IMR-90 (cell line): Measurements from ENCODE around the gene GMFB. TPM values are rescaled to one million over a fixed set of nuclear protein-coding genes. Genes with fewer than 3 reads are reported as not detected.

Source experiments
- ATAC-seq: fragments of 200-7000 bp; cut with Tn5 transposase; 2 replicates; pipeline ENCODE4 v1.9.1; 2020; ENCODE audit warnings: low read depth, mild to moderate bottlenecking, moderate library complexity
- BruUV-seq: library from RNA; stranded (reverse); fragments of 400-500 nt; replicated peaks from 2 replicates; lab custom pipeline; 2021; lab: Mats Ljungman, UMichigan
- CTCF ChIA-PET: fragments of 300-600 bp; formaldehyde crosslinking; extraction: SDS; loops from one replicate; lab custom pipeline; 2021; ENCODE audit warnings: antibody characterized with exemption; lab: Yijun Ruan, JAX
- POLR2A ChIA-PET: fragments of 300-600 bp; sonication (Branson Sonifier 250); formaldehyde crosslinking; loops from one replicate; lab custom pipeline; 2022; ENCODE audit warnings: antibody characterized with exemption; ENCODE audit not compliant: unreplicated experiment; lab: Charles Lee
- DNase-seq: peaks from one replicate; pipeline ENCODE4 v3.0.0; 2013
- H2AFZ ChIP-seq: replicated peaks from 2 replicates; pipeline ENCODE3; 2013; ENCODE audit warnings: low read length, mild to moderate bottlenecking; ENCODE audit not compliant: poor library complexity
- H2AK5ac ChIP-seq: 2 replicates; pipeline ENCODE4 v1.6.1; 2013; ENCODE audit warnings: low read depth, low read length, inconsistent platforms
- H2AK9ac ChIP-seq: replicated peaks from 2 replicates; pipeline ENCODE3; 2013; ENCODE audit warnings: mild to moderate bottlenecking, low read depth, low read length, moderate library complexity; ENCODE audit not compliant: poor library complexity
- H2BK120ac ChIP-seq: 2 replicates; pipeline ENCODE4 v1.6.1; 2013; ENCODE audit warnings: low read depth, low read length, inconsistent platforms
- H2BK15ac ChIP-seq: 3 replicates; pipeline ENCODE4 v1.6.1; 2013; ENCODE audit warnings: low read depth, low read length, inconsistent platforms
- H2BK20ac ChIP-seq: 2 replicates; pipeline ENCODE4 v1.6.1; 2013; ENCODE audit warnings: low read depth, mild to moderate bottlenecking, inconsistent platforms, low read length, moderate library complexity
- H2BK5ac ChIP-seq: 2 replicates; pipeline ENCODE4 v1.6.1; 2013; ENCODE audit warnings: mild to moderate bottlenecking, low read depth, low read length, inconsistent platforms; ENCODE audit not compliant: poor library complexity, severe bottlenecking
- H3K14ac ChIP-seq: replicated peaks from 2 replicates; pipeline ENCODE4 v1.6.1; 2013; ENCODE audit warnings: low read depth, low read length, inconsistent platforms
- H3K18ac ChIP-seq: 2 replicates; pipeline ENCODE4 v1.6.1; 2013; ENCODE audit warnings: low read depth, low read length, control low read depth
- H3K23ac ChIP-seq: 2 replicates; pipeline ENCODE4 v1.6.1; 2013; ENCODE audit warnings: low read depth, low read length, inconsistent platforms
- H3K27ac ChIP-seq: 2 replicates; pipeline ENCODE4 v1.5.1; 2013; ENCODE audit warnings: mild to moderate bottlenecking, control low read depth, low read length; ENCODE audit not compliant: insufficient read depth
- H3K27me3 ChIP-seq: 2 replicates; pipeline ENCODE4 v1.6.1; 2013; ENCODE audit warnings: low read length; ENCODE audit not compliant: control insufficient read depth, insufficient read depth
- H3K36me3 ChIP-seq: 2 replicates; pipeline ENCODE4 v1.6.1; 2013; ENCODE audit warnings: low read length, mixed read lengths; ENCODE audit not compliant: control insufficient read depth, insufficient read depth
- H3K4ac ChIP-seq: 2 replicates; pipeline ENCODE4 v1.6.1; 2013; ENCODE audit warnings: low read depth, low read length, inconsistent platforms
- H3K4me1 ChIP-seq: 2 replicates; pipeline ENCODE4 v1.6.1; 2013; ENCODE audit warnings: low read length, mixed read lengths; ENCODE audit not compliant: control insufficient read depth, insufficient read depth
- H3K4me2 ChIP-seq: 2 replicates; pipeline ENCODE4 v1.6.1; 2013; ENCODE audit warnings: low read depth, mild to moderate bottlenecking, control low read depth, low read length, moderate library complexity
- H3K4me3 ChIP-seq: 2 replicates; pipeline ENCODE4 v1.5.1; 2013; ENCODE audit warnings: low read depth, mild to moderate bottlenecking, control low read depth, low read length, moderate library complexity; ENCODE audit not compliant: insufficient read depth
- H3K56ac ChIP-seq: 2 replicates; pipeline ENCODE4 v1.6.1; 2013; ENCODE audit warnings: low read length, inconsistent platforms; ENCODE audit not compliant: insufficient read depth; ENCODE audit errors: extremely low read depth
- H3K79me1 ChIP-seq, 2 experiments: 2 replicates each; pipeline ENCODE4 v1.6.1; 2013; ENCODE audit warnings: low read length in 2 of 2, inconsistent platforms in 1 of 2, low read depth in 1 of 2
- H3K9ac ChIP-seq: 2 replicates; pipeline ENCODE4 v1.6.1; 2013; ENCODE audit warnings: low read depth, low read length, control low read depth
- H3K9me1 ChIP-seq: 2 replicates; pipeline ENCODE4 v1.6.1; 2013; ENCODE audit warnings: low read length, inconsistent platforms; ENCODE audit not compliant: insufficient read depth
- H3K9me3 ChIP-seq: 2 replicates; pipeline ENCODE4 v1.6.1; 2013; ENCODE audit warnings: low read length; ENCODE audit not compliant: control insufficient read depth, insufficient read depth
- H4K20me1 ChIP-seq: 2 replicates; pipeline ENCODE4 v1.6.1; 2013; ENCODE audit warnings: low read length, inconsistent platforms; ENCODE audit not compliant: insufficient read depth
- H4K5ac ChIP-seq: 2 replicates; pipeline ENCODE4 v1.6.1; 2013; ENCODE audit warnings: mild to moderate bottlenecking, low read depth, low read length, control low read depth
- H4K8ac ChIP-seq, 2 experiments: 2 replicates each; pipeline ENCODE4 v1.6.1; 2013; ENCODE audit warnings: low read depth in 2 of 2, low read length in 2 of 2, control low read depth in 1 of 2, inconsistent platforms in 1 of 2
- H4K91ac ChIP-seq: 2 replicates; pipeline ENCODE4 v1.6.1; 2013; ENCODE audit warnings: low read depth, low read length, inconsistent platforms; ENCODE audit not compliant: insufficient read depth
- BHLHE40 ChIP-seq: fragments of 150-350 bp; IDR thresholded peaks from 2 replicates; pipeline ENCODE4 v1.6.1; 2016; ENCODE audit warnings: mild to moderate bottlenecking, low read depth, low read length
- CEBPB ChIP-seq: IDR thresholded peaks from 2 replicates; pipeline ENCODE4 v1.6.1; 2012; ENCODE audit warnings: low read depth, low read length, improper control_type of control experiment
- CHD1 ChIP-seq: IDR thresholded peaks from 2 replicates; pipeline ENCODE4 v1.6.1; 2012; ENCODE audit warnings: low read depth, low read length, improper control_type of control experiment
- ELK1 ChIP-seq: fragments of 150-350 bp; IDR thresholded peaks from 2 replicates; pipeline ENCODE4 v1.6.1; 2016; ENCODE audit warnings: low read depth, mild to moderate bottlenecking, low read length, moderate library complexity, borderline replicate concordance
- FOS ChIP-seq: fragments of 150-350 bp; IDR thresholded peaks from 2 replicates; pipeline ENCODE4 v1.6.1; 2016; ENCODE audit warnings: low read depth, low read length
- MAFK ChIP-seq: IDR thresholded peaks from 2 replicates; pipeline ENCODE4 v1.6.1; 2012; ENCODE audit warnings: low read depth, low read length, improper control_type of control experiment
- MAZ ChIP-seq: IDR thresholded peaks from 2 replicates; pipeline ENCODE4 v1.6.1; 2012; ENCODE audit warnings: low read depth, mild to moderate bottlenecking, low read length, improper control_type of control experiment, moderate library complexity, borderline replicate concordance
- MXI1 ChIP-seq: IDR thresholded peaks from 2 replicates; pipeline ENCODE4 v1.6.1; 2012; ENCODE audit warnings: low read depth, mild to moderate bottlenecking, low read length, moderate library complexity, borderline replicate concordance
- NFE2L2 ChIP-seq: fragments of 150-350 bp; IDR thresholded peaks from 2 replicates; pipeline ENCODE4 v1.6.1; 2016; ENCODE audit warnings: low read depth, mild to moderate bottlenecking, low read length
- POLR2A ChIP-seq: IDR thresholded peaks from 2 replicates; pipeline ENCODE4 v1.6.1; 2012; ENCODE audit warnings: mild to moderate bottlenecking, low read depth, low read length
- RAD21 ChIP-seq: IDR thresholded peaks from 2 replicates; pipeline ENCODE4 v1.6.1; 2012; ENCODE audit warnings: low read length, improper control_type of control experiment
- RCOR1 ChIP-seq: IDR thresholded peaks from 2 replicates; pipeline ENCODE4 v1.6.1; 2012; ENCODE audit warnings: mild to moderate bottlenecking, low read length, improper control_type of control experiment; ENCODE audit not compliant: insufficient replicate concordance
- RFX5 ChIP-seq: IDR thresholded peaks from 2 replicates; pipeline ENCODE4 v1.8.0; 2012; ENCODE audit warnings: low read depth, mild to moderate bottlenecking, low read length, moderate library complexity
- SMC3 ChIP-seq: fragments of 150-350 bp; IDR thresholded peaks from 2 replicates; pipeline ENCODE4 v1.6.1; 2016; ENCODE audit warnings: low read depth, mild to moderate bottlenecking, antibody characterized with exemption, low read length, moderate library complexity
- USF2 ChIP-seq: fragments of 150-350 bp; IDR thresholded peaks from 2 replicates; pipeline ENCODE4 v1.6.1; 2017; ENCODE audit warnings: mild to moderate bottlenecking, antibody characterized with exemption, low read length, low read depth
- WGBS, 2 experiments: methylation state at CpG; one replicate each; pipeline versions ENCODE4 v1.1.5 to v1.1.7; 2013; ENCODE audit warnings: missing lambda C conversion rate in 2 of 2; ENCODE audit not compliant: insufficient read length in 1 of 2; ENCODE audit errors: extremely low coverage in 2 of 2; 5-methylcytosine and 5-hydroxymethylcytosine counted together
- dilution Hi-C: fragments of 300-500 bp; cut with HindIII; formaldehyde crosslinking; loops from one replicate; pipeline ENCODE4 v1.14.3; 2018; ENCODE audit warnings: low sequenced_read_pairs; ENCODE audit not compliant: unreplicated experiment
- in situ Hi-C: fragments of 300-500 bp; cut with MboI; formaldehyde crosslinking; loops from 3 replicates; pipeline ENCODE4 v1.14.3; 2019; ENCODE audit warnings: low sequenced_read_pairs, inconsistent platforms, mixed read lengths
- intact Hi-C: fragments of 100-400 bp; cut with micrococcal nuclease; formaldehyde crosslinking; loops from 2 replicates; pipeline ENCODE4 v1.10.0; 2022
- polyA plus RNA-seq, 3 experiments: library from polyadenylated mRNA; depleted of rRNA; stranded (reverse); fragments of >200 nt; gene quantifications; 2 replicates each; pipeline ENCODE4 v1.2.3, GENCODE V29; 2012; ENCODE audit warnings: low replicate concordance in 1 of 3
- total RNA-seq: library from RNA; depleted of rRNA; stranded (reverse); fragments of >200 nt; gene quantifications from 2 replicates; pipeline ENCODE4 v1.2.3, GENCODE V29; 2012
- TF ChIP-seq, protein P1 (sequence below): conservative IDR thresholded peaks from 2 replicates; pipeline ENCODE4 v1.5.1; 2012; ENCODE audit warnings: mild to moderate bottlenecking, low read depth, low read length, improper control_type of control experiment

The GMFB gene
- total and polyA plus RNA-seq, 2 of the 4 experiments (the other 2 are of a cell fraction): 22.4 to 59.1 TPM

GRCh38 chr14:54524410-54524809 is 35.6 kb upstream of the GMFB start:
- Histone ChIP-seq H3K9me3 (no peaks in the 10 kb centered on the region), H3K14ac (no peak overlapping the region), H2BK20ac (no peak overlapping the region), H4K8ac (no peak overlapping the region), H3K27me3 (no peaks in the 10 kb centered on the region), H3K18ac (no peak overlapping the region), H2AK5ac (no peak overlapping the region), H4K5ac (no peak overlapping the region), H3K4ac (no peak overlapping the region), H2BK5ac (no peak overlapping the region), H2BK120ac (no peak overlapping the region), H4K91ac (no peak overlapping the region), H3K36me3 (peaks cover 21% of the 10 kb centered on the region), H3K9ac (no peak overlapping the region), H2AK9ac (no peak overlapping the region), H3K27ac (no peak overlapping the region), H3K9me1 (peaks cover 3% of the 10 kb centered on the region; the same call in 1 of the 2 replicates), H3K23ac (no peak overlapping the region), H3K4me3 (no peak overlapping the region), H2AFZ (no peak overlapping the region), H4K20me1 (no peaks in the 10 kb centered on the region; the same call in 1 of the 2 replicates), H3K79me1 (peaks cover 9 to 16% of the 10 kb centered on the region in 2 experiments), H3K4me2 (no peak overlapping the region), H3K4me1 (peaks cover 2% of the 10 kb centered on the region), H2BK15ac (no peak overlapping the region), H3K56ac (no peak overlapping the region)
- in situ Hi-C loops (no loop called here), intact Hi-C loops (no loop called here), dilution Hi-C loops (no loop called here)
- TF ChIP-seq ELK1: no peak
- TF ChIP-seq SMC3: no peak
- TF ChIP-seq MXI1: no peak
- no peak for TF ChIP-seq CHD1
- no peak for TF ChIP-seq MAFK
- no peak for TF ChIP-seq RFX5
- TF ChIP-seq, protein P1, sequence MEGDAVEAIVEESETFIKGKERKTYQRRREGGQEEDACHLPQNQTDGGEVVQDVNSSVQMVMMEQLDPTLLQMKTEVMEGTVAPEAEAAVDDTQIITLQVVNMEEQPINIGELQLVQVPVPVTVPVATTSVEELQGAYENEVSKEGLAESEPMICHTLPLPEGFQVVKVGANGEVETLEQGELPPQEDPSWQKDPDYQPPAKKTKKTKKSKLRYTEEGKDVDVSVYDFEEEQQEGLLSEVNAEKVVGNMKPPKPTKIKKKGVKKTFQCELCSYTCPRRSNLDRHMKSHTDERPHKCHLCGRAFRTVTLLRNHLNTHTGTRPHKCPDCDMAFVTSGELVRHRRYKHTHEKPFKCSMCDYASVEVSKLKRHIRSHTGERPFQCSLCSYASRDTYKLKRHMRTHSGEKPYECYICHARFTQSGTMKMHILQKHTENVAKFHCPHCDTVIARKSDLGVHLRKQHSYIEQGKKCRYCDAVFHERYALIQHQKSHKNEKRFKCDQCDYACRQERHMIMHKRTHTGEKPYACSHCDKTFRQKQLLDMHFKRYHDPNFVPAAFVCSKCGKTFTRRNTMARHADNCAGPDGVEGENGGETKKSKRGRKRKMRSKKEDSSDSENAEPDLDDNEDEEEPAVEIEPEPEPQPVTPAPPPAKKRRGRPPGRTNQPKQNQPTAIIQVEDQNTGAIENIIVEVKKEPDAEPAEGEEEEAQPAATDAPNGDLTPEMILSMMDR: no peak
- no peak for TF ChIP-seq POLR2A
- no peak for TF ChIP-seq USF2
- TF ChIP-seq MAZ: no peak
- TF ChIP-seq FOS: no peak
- TF ChIP-seq RAD21: no peak
- no peak for TF ChIP-seq CEBPB
- no peak for TF ChIP-seq BHLHE40
- TF ChIP-seq NFE2L2: no peak
- TF ChIP-seq RCOR1: no peak
- CTCF ChIA-PET: no interaction called here
- 100% methylated on average over 1 of the region's 4 CpGs; no CpG with 5 or more reads in 1 of the 2 experiments for WGBS, 2 experiments
- POLR2A ChIA-PET: no interaction called here
- no peak for ATAC-seq
- BruUV-seq: no TSS peak
- no peak for DNase-seq
